Measurements from ENCODE around the gene LRPAP1. TPM values are rescaled to one million over a fixed set of nuclear protein-coding genes. Genes with fewer than 3 reads are reported as not detected.

LRPAP1 gene
- total and polyA plus RNA-seq, 10 of the 15 experiments (the other 5 are each of a cell fraction or from before 2014, with no cell fraction given): 1.0 to 100 (median 51.1) TPM

DNA sequence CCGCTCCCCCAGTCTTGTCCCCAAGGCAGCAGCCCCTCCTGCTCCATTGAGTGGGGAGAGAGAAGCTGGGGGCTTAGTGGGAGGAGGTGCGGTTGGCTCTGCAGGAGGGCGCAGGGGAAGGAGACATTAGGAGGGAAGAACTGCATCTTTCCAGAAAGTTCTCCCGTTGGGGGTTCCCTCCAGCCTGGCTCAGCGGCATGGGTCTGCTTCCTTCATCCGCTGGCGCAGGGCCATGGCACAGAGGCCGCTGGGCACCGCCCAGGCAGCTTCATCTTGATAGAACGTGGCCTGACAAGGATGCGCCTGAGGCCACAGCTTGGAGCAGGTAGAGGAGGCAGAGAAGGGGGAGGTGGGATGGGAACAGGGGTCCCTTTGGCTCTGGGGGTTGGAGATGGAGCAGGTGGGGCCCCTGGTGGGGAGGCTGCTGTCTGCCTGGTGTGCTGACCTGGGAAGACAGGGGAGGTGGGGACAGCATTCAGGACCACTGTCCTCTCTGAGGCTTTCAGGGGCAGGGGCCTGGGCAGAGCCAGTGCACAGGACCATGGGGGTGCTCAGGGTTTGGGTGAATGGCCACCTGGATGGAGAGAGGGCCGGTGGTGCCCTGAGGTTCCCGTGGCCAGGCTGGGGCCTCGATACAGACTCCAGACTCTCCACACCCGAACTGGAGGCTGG, 57.0 kb downstream of the LRPAP1 start:
- H3K27me3 ChIP-seq (replicated peaks in 1 of 2; ENCODE audit: control insufficient read depth in 2 of 2, insufficient read depth in 2 of 2, low read length in 1 of 2): no peaks in the 10 kb centered on the region; a peak in 2 of 4 replicates
- H3K9me3 ChIP-seq (replicated peaks; ENCODE audit: control insufficient read depth, insufficient read depth, low read length): no peaks in the 10 kb centered on the region
- intact Hi-C loops (cut with micrococcal nuclease; ENCODE audit: unreplicated experiment) (no loop called here), in situ Hi-C loops (cut with MboI) (no loop called here)
- H4K20me1 ChIP-seq (ENCODE audit: control insufficient read depth, insufficient read depth): no peaks in the 10 kb centered on the region
- no TSS peak for BruUV-seq (replicated peaks)
- WGBS (ENCODE audit: insufficient coverage, insufficient replicate concordance, low lambda C conversion rate, missing lambda C conversion rate): 18% methylated on average over 14 of the region's 15 CpGs
- DNase-seq (ENCODE audit: low read depth, low spot score) (no peak), ATAC-seq (no peak), FAIRE-seq (no peak)
- no peak overlapping the region for H3K4me2 ChIP-seq (ENCODE audit: control insufficient read depth, insufficient read depth)
- CTCF ChIA-PET: interaction anchor here (0.6 to 1.1 kb wide), 2 partner anchors 8 to 52 kb away, joined by 3 read pairs; no protein-coding TSS in a partner anchor
- no peak overlapping the region for H3K4me3 ChIP-seq
- SMC1A ChIA-PET (ENCODE audit: uncharacterized antibody, unreplicated experiment): no interaction called here
- no peaks in the 10 kb centered on the region for H3K4me1 ChIP-seq (ENCODE audit: control insufficient read depth, insufficient read depth, low read length)
- no peak overlapping the region for H2AFZ ChIP-seq (ENCODE audit: control insufficient read depth, low read depth, low read length)
- H3K36me3 ChIP-seq (ENCODE audit: control insufficient read depth in 2 of 2, insufficient read depth in 2 of 2, low read length in 1 of 2): no peaks in the 10 kb centered on the region
- H3K9ac ChIP-seq (ENCODE audit: control insufficient read depth, insufficient read depth, low read length): no peak overlapping the region
- POLR2A ChIA-PET: no interaction called here
- H3K27ac ChIP-seq (ENCODE audit: control insufficient read depth, insufficient read depth): no peak overlapping the region
- H3K79me2 ChIP-seq (ENCODE audit: control insufficient read depth, insufficient read depth, low read length): no peaks in the 10 kb centered on the region
- no peak for TF ChIP-seq SP1 (IDR thresholded peaks at IDR 0.05; ENCODE audit: low read depth, low read length)
- no peak for TF ChIP-seq TAF1 (IDR thresholded peaks at IDR 0.05; ENCODE audit: borderline replicate concordance, low read depth, low read length)
- RAD21 ChIA-PET (ENCODE audit: unreplicated experiment): no interaction called here

DNA sequence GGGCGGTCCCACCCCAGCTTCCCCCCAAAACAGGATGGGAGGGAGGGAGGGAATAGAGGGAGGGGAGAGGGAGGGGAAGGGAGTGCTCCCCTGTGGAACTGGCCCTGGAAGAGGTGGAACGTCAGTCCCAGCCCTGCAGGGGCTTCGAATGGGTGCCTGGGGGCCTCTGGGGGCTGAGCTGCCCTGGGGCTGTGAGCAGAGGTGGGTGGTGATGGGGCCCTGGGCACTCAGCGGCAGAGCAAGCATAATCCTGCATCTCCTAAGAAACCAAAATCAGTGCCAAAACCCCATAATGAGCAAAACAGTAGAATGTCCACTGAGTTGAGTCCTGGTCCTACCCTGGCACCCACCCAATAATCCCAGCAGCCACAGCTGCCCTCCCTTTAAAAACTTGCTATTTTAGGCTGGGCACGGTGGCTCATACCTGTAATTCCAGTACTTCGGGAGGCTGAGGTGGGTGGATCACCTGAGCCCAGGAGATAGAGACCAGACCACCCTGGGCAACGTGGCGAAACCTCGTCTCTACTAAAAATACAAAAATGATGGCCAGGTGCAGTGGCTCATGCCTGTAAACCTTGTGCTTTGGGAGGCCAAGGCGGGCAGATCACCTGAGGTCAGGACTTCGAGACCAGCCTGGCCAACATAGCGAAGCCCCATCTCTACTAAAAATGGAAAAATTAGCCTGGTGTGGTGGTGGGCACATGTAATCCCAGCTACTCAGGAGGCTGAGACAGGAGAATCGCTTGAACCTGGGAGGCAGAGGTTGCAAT, 58.0 kb downstream of the LRPAP1 start:
- Histone ChIP-seq H3K9me3 (replicated peaks; ENCODE audit: control insufficient read depth, insufficient read depth, low read length) (no peaks in the 10 kb centered on the region), H3K4me1 (ENCODE audit: control insufficient read depth, insufficient read depth, low read length) (no peaks in the 10 kb centered on the region), H3K4me2 (ENCODE audit: control insufficient read depth, insufficient read depth) (no peak overlapping the region), H3K79me2 (ENCODE audit: control insufficient read depth, insufficient read depth, low read length) (no peaks in the 10 kb centered on the region), H3K4me3 (no peak overlapping the region), H3K36me3 (ENCODE audit: control insufficient read depth in 2 of 2, insufficient read depth in 2 of 2, low read length in 1 of 2) (no peaks in the 10 kb centered on the region), H3K9ac (ENCODE audit: control insufficient read depth, insufficient read depth, low read length) (no peak overlapping the region), H2AFZ (ENCODE audit: control insufficient read depth, low read depth, low read length) (no peak overlapping the region), H3K27ac (ENCODE audit: control insufficient read depth, insufficient read depth) (no peak overlapping the region), H4K20me1 (ENCODE audit: control insufficient read depth, insufficient read depth) (no peaks in the 10 kb centered on the region), H3K27me3 (replicated peaks in 1 of 2; ENCODE audit: control insufficient read depth in 2 of 2, insufficient read depth in 2 of 2, low read length in 1 of 2) (no peaks in the 10 kb centered on the region; a peak in 1 of 4 replicates)
- intact Hi-C loops (cut with micrococcal nuclease; ENCODE audit: unreplicated experiment): no loop called here
- FAIRE-seq (no peak), DNase-seq (ENCODE audit: low read depth, low spot score) (no peak), ATAC-seq (no peak)
- in situ Hi-C loops (cut with MboI): no loop called here
- RAD21 ChIA-PET (ENCODE audit: unreplicated experiment): no interaction called here
- BruUV-seq (replicated peaks): no TSS peak
- SMC1A ChIA-PET (ENCODE audit: uncharacterized antibody, unreplicated experiment): interaction anchor here (0.5 kb wide), 1 partner anchor 230 kb away, joined by 3 read pairs; no protein-coding TSS in a partner anchor
- CTCF ChIA-PET: interaction anchor here (0.6 to 1.1 kb wide), 2 partner anchors 9 to 53 kb away, joined by 3 read pairs; no protein-coding TSS in a partner anchor
- TF ChIP-seq, protein P1, sequence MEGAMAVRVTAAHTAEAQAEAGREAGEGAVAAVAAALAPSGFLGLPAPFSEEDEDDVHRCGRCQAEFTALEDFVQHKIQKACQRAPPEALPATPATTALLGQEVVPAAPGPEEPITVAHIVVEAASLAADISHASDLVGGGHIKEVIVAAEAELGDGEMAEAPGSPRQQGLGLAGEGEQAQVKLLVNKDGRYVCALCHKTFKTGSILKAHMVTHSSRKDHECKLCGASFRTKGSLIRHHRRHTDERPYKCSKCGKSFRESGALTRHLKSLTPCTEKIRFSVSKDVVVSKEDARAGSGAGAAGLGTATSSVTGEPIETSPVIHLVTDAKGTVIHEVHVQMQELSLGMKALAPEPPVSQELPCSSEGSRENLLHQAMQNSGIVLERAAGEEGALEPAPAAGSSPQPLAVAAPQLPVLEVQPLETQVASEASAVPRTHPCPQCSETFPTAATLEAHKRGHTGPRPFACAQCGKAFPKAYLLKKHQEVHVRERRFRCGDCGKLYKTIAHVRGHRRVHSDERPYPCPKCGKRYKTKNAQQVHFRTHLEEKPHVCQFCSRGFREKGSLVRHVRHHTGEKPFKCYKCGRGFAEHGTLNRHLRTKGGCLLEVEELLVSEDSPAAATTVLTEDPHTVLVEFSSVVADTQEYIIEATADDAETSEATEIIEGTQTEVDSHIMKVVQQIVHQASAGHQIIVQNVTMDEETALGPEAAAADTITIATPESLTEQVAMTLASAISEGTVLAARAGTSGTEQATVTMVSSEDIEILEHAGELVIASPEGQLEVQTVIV (IDR thresholded peaks at IDR 0.05; ENCODE audit: borderline replicate concordance, partially characterized antibody): no peak
- TF ChIP-seq KLF5 (IDR thresholded peaks at IDR 0.05; ENCODE audit: partially characterized antibody) (no peak), FOXK2 (IDR thresholded peaks at IDR 0.05) (no peak), FOXM1 (IDR thresholded peaks at IDR 0.05; ENCODE audit: low read depth, low read length) (no peak)
- 14% methylated on average over 13 of the region's 13 CpGs for WGBS (ENCODE audit: insufficient coverage, insufficient replicate concordance, low lambda C conversion rate, missing lambda C conversion rate)
- POLR2A ChIA-PET: interaction anchor here (0.7 kb wide), 1 partner anchor 45 kb away, joined by 3 read pairs; no protein-coding TSS in a partner anchor

Data from GM12878 (cell line).